C4-2B (cell line): ENCODE data around the gene HYAL3.

Experiments used
- CTCF ChIP-seq: fragments of 450-650 bp; conservative IDR thresholded peaks from 2 replicates; pipeline ENCODE4 v1.5.1; 2017; ENCODE audit warnings: mild to moderate bottlenecking
- ZFX ChIP-seq: fragments of 450-650 bp; IDR thresholded peaks from 2 replicates; pipeline ENCODE4 v1.6.1; 2017

- TF ChIP-seq CTCF, result no peak
- no peak for TF ChIP-seq ZFX
Observed at GRCh38 chr3:50339485-50340146, 40.4 kb upstream of the HYAL3 start.
